Stimulated activated CD4-positive, alpha-beta T cell treated with anti-CD3 and anti-CD28 coated beads, Interleukin-12 subunit alpha, Interleukin-12 subunit beta, amount 100 ng/mL, for 24 hours (primary cell): ENCODE measurements around the gene RBAK.
"Not testable (repeated sequence)": the region's sequence is repeated elsewhere in the genome, so short reads cannot be mapped to it uniquely, and the experiment has no call there.

Experiments
- DNase-seq, 2 experiments: peaks; one replicate each; pipeline ENCODE4 v3.0.0-alpha.2; 2020; ENCODE audit warnings: low read depth in 2 of 2

RBAK gene

GRCh38 chr7:5051731-5052130 is 6.1 kb downstream of the RBAK start:
- DNase-seq, result not testable (repeated sequence)

GRCh38 chr7:5053175-5053574 is 7.5 kb downstream of the RBAK start:
- no peak for DNase-seq

GRCh38 chr7:5063698-5064097 is 18.0 kb downstream of the RBAK start:
- no peak for DNase-seq

GRCh38 chr7:5064391-5065106 is 18.9 kb downstream of the RBAK start:
- no peak for DNase-seq

- DNase-seq, result no peak
These were observed 19.4 kb downstream of the RBAK start for GRCh38 chr7:5065107-5065407.

- no peak for DNase-seq
These were observed 22.9 kb downstream of the RBAK start for GRCh38 chr7:5068521-5068920.

GRCh38 chr7:5070206-5070605 is 24.5 kb downstream of the RBAK start:
- DNase-seq, result no peak

- not testable (repeated sequence) for DNase-seq
These were observed 29.5 kb downstream of the RBAK start for GRCh38 chr7:5075187-5075586.

- no peak for DNase-seq
These were observed 32.1 kb downstream of the RBAK start for GRCh38 chr7:5077740-5078139.

- no peak for DNase-seq
These were observed 37.1 kb downstream of the RBAK start for GRCh38 chr7:5082806-5083205.

- DNase-seq, result no peak
These were observed 37.7 kb downstream of the RBAK start for GRCh38 chr7:5083311-5083711.

- DNase-seq, result no peak
These were observed 40.6 kb downstream of the RBAK start for GRCh38 chr7:5086256-5086655.

GRCh38 chr7:5088228-5088833 is 42.7 kb downstream of the RBAK start:
- not testable (repeated sequence) for DNase-seq

- no peak for DNase-seq
These were observed 43.2 kb downstream of the RBAK start for GRCh38 chr7:5088906-5089305.

GRCh38 chr7:5093948-5094347 is 48.3 kb downstream of the RBAK start:
- no peak for DNase-seq

GRCh38 chr7:5094641-5095040 is 49.0 kb downstream of the RBAK start:
- no peak for DNase-seq

- DNase-seq, result no peak
These were observed 70.7 kb downstream of the RBAK start for GRCh38 chr7:5116359-5116758.

- DNase-seq, result no peak
These were observed 71.7 kb downstream of the RBAK start for GRCh38 chr7:5117095-5117970.
